Measurements from ENCODE around the gene SMIM41. TPM values are rescaled to one million over a fixed set of nuclear protein-coding genes. Genes with fewer than 3 reads are reported as not detected.

The SMIM41 gene
- polyA plus RNA-seq, 2 donors, result 0.18 to 0.22 TPM

GRCh38 chr12:52084491-52085231, 5.2 kb downstream of the SMIM41 start:
- Histone ChIP-seq H3K9me3 (ENCODE audit: control insufficient read depth in 2 of 2, insufficient read depth in 1 of 2, low read depth in 1 of 2, low read length in 1 of 2) (no peaks in the 10 kb centered on the region), H3K4me1 (ENCODE audit: control insufficient read depth in 2 of 2, insufficient read depth in 2 of 2, low read length in 1 of 2) (peaks cover 0 to 2% of the 10 kb centered on the region in 2 donors), H3K36me3 (ENCODE audit: control insufficient read depth in 2 of 2, insufficient read depth in 2 of 2, low read length in 1 of 2) (peaks cover 0 to under 1% of the 10 kb centered on the region in 2 donors), H3K4me3 (ENCODE audit: low read depth in 1 of 2, low read length in 2 of 2) (no peak overlapping the region), H3K27ac (ENCODE audit: low read depth in 2 of 2, low read length in 1 of 2) (no peak overlapping the region), H3K27me3 (ENCODE audit: control insufficient read depth in 1 of 2, insufficient read depth in 2 of 2, low read length in 2 of 2) (no peaks in the 10 kb centered on the region)
- 86 to 87% methylated on average over 9 of the region's 9 CpGs for WGBS, 2 donors

GRCh38 chr12:52085682-52086180, 6.2 kb downstream of the SMIM41 start:
- Histone ChIP-seq H3K27ac (ENCODE audit: low read depth in 2 of 2, low read length in 1 of 2) (no peak overlapping the region), H3K4me1 (ENCODE audit: control insufficient read depth in 2 of 2, insufficient read depth in 2 of 2, low read length in 1 of 2) (peaks cover 0 to 2% of the 10 kb centered on the region in 2 donors), H3K9me3 (ENCODE audit: control insufficient read depth in 2 of 2, insufficient read depth in 1 of 2, low read depth in 1 of 2, low read length in 1 of 2) (no peaks in the 10 kb centered on the region), H3K27me3 (ENCODE audit: control insufficient read depth in 1 of 2, insufficient read depth in 2 of 2, low read length in 2 of 2) (no peaks in the 10 kb centered on the region), H3K4me3 (ENCODE audit: low read depth in 1 of 2, low read length in 2 of 2) (no peak overlapping the region), H3K36me3 (ENCODE audit: control insufficient read depth in 2 of 2, insufficient read depth in 2 of 2, low read length in 1 of 2) (no peaks in the 10 kb centered on the region)
- WGBS, 2 donors, result 87 to 88% methylated on average over 6 of the region's 6 CpGs

DNA sequence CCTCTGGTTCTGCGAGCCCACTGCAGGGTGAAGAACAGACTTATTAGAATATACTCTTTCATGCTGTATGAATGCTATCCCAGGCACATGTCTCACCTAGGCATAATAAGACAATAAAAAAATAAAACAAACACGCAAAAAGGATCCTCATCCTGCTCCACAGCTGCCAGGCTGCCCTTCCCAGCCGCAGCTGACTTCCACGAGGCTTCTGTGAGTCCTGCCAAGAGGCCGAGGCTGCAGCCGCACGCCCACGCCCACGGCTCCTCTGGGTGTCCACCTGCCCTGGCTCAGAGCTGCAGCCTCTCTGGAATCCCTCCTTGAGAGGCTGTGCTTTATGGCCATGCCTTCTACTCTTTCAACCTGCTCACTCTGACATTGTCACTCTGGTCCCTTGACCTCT, 6.9 kb downstream of the SMIM41 start:
- Histone ChIP-seq H3K4me3 (ENCODE audit: low read depth in 1 of 2, low read length in 2 of 2) (no peak overlapping the region), H3K4me1 (ENCODE audit: control insufficient read depth in 2 of 2, insufficient read depth in 2 of 2, low read length in 1 of 2) (no peaks in the 10 kb centered on the region), H3K36me3 (ENCODE audit: control insufficient read depth in 2 of 2, insufficient read depth in 2 of 2, low read length in 1 of 2) (no peaks in the 10 kb centered on the region), H3K27ac (ENCODE audit: low read depth in 2 of 2, low read length in 1 of 2) (no peak overlapping the region), H3K27me3 (ENCODE audit: control insufficient read depth in 1 of 2, insufficient read depth in 2 of 2, low read length in 2 of 2) (no peaks in the 10 kb centered on the region), H3K9me3 (ENCODE audit: control insufficient read depth in 2 of 2, insufficient read depth in 1 of 2, low read depth in 1 of 2, low read length in 1 of 2) (no peaks in the 10 kb centered on the region)
- 41 to 50% methylated on average over 9 of the region's 9 CpGs for WGBS, 2 donors

GRCh38 chr12:52086944-52087835, 7.7 kb downstream of the SMIM41 start:
- Histone ChIP-seq H3K4me1 (ENCODE audit: control insufficient read depth in 2 of 2, insufficient read depth in 2 of 2, low read length in 1 of 2) (no peaks in the 10 kb centered on the region), H3K27me3 (ENCODE audit: control insufficient read depth in 1 of 2, insufficient read depth in 2 of 2, low read length in 2 of 2) (no peaks in the 10 kb centered on the region), H3K27ac (ENCODE audit: low read depth in 2 of 2, low read length in 1 of 2) (no peak overlapping the region), H3K4me3 (ENCODE audit: low read depth in 1 of 2, low read length in 2 of 2) (no peak overlapping the region), H3K9me3 (ENCODE audit: control insufficient read depth in 2 of 2, insufficient read depth in 1 of 2, low read depth in 1 of 2, low read length in 1 of 2) (no peaks in the 10 kb centered on the region), H3K36me3 (ENCODE audit: control insufficient read depth in 2 of 2, insufficient read depth in 2 of 2, low read length in 1 of 2) (no peaks in the 10 kb centered on the region)
- WGBS, 2 donors, result 75 to 78% methylated on average over 22 of the region's 22 CpGs

DNA sequence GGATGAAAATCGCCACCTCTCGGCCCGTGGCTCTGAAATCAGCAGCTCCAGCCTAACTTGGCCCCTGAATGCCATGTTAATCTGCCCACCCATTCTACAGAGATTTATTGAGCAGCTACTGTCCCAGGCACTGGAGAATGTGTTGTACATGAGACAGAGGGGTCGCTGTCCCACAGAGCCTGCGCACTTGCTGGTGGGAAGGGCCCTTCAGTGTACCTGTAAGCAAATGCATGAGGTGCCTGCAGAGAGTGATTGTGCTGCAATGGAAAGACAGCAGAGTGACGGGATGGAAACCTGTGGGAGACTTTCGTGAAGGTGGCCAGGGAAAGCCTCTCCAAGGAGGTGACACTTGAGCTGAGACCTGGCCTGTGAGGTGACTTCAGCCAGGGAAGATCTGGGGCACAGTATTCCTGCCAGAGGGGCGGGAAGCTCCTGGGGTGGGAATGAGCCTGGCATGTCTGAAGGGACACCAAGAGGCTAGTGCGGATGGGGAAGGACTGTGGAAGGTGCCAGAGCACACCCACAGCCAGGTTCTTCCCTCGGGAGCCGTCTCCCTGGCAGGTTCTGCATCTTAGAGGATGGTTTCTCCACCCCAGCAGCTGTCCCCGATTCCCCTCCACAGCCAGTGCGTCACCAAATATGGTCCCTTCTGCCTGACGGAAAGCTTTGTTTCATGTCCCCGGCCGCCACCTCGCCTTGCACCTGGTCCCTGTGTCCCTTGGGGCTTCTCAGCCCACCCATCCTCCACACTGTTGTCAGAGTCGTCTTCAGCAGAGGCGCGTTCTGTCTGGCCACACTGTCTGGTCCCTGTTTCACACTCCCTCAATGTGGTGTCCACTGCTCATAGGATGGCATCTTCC, 8.7 kb downstream of the SMIM41 start:
- Histone ChIP-seq H3K27me3 (ENCODE audit: control insufficient read depth in 1 of 2, insufficient read depth in 2 of 2, low read length in 2 of 2) (no peaks in the 10 kb centered on the region), H3K9me3 (ENCODE audit: control insufficient read depth in 2 of 2, insufficient read depth in 1 of 2, low read depth in 1 of 2, low read length in 1 of 2) (no peaks in the 10 kb centered on the region), H3K4me1 (ENCODE audit: control insufficient read depth in 2 of 2, insufficient read depth in 2 of 2, low read length in 1 of 2) (no peaks in the 10 kb centered on the region), H3K36me3 (ENCODE audit: control insufficient read depth in 2 of 2, insufficient read depth in 2 of 2, low read length in 1 of 2) (no peaks in the 10 kb centered on the region), H3K27ac (ENCODE audit: low read depth in 2 of 2, low read length in 1 of 2) (no peak overlapping the region), H3K4me3 (ENCODE audit: low read depth in 1 of 2, low read length in 2 of 2) (no peak overlapping the region)
- whole genome bisulfite sequencing, 2 donors, result 74 to 81% methylated on average over 20 of the region's 20 CpGs

DNA sequence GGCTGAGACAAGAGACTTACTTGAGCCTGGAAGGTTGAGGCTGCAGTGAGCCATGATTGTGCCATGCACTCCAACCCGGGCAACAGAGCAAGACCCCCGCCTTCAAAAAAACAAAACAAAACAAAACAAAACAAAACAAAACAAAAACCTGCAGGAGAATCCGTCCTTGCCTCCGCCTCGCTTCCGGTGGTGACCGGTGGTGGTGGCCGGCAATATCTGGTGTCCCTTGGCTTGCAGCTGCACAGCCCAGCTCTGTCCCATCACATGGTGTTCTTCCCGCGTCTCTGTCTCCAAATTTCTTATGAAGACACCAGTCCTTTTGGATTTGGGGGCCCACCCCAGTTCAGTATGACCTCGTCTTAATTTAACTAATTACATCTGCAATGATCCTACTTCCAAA, 10.0 kb downstream of the SMIM41 start:
- no peaks in the 10 kb centered on the region for H3K9me3 ChIP-seq (ENCODE audit: control insufficient read depth in 2 of 2, insufficient read depth in 1 of 2, low read depth in 1 of 2, low read length in 1 of 2)
- 91 to 92% methylated on average over 11 of the region's 11 CpGs for WGBS, 2 donors
- no peaks in the 10 kb centered on the region for H3K36me3 ChIP-seq (ENCODE audit: control insufficient read depth in 2 of 2, insufficient read depth in 2 of 2, low read length in 1 of 2)
- H3K27me3 ChIP-seq (ENCODE audit: control insufficient read depth in 1 of 2, insufficient read depth in 2 of 2, low read length in 2 of 2), result no peaks in the 10 kb centered on the region
- H3K4me1 ChIP-seq (ENCODE audit: control insufficient read depth in 2 of 2, insufficient read depth in 2 of 2, low read length in 1 of 2), result no peaks in the 10 kb centered on the region
- H3K27ac ChIP-seq (ENCODE audit: low read depth in 2 of 2, low read length in 1 of 2), result no peak overlapping the region
- no peak overlapping the region for H3K4me3 ChIP-seq (ENCODE audit: low read depth in 1 of 2, low read length in 2 of 2)

- Histone ChIP-seq H3K36me3 (ENCODE audit: control insufficient read depth in 2 of 2, insufficient read depth in 2 of 2, low read length in 1 of 2) (no peaks in the 10 kb centered on the region), H3K4me1 (ENCODE audit: control insufficient read depth in 2 of 2, insufficient read depth in 2 of 2, low read length in 1 of 2) (no peaks in the 10 kb centered on the region), H3K27me3 (ENCODE audit: control insufficient read depth in 1 of 2, insufficient read depth in 2 of 2, low read length in 2 of 2) (no peaks in the 10 kb centered on the region), H3K27ac (ENCODE audit: low read depth in 2 of 2, low read length in 1 of 2) (no peak overlapping the region), H3K9me3 (ENCODE audit: control insufficient read depth in 2 of 2, insufficient read depth in 1 of 2, low read depth in 1 of 2, low read length in 1 of 2) (no peaks in the 10 kb centered on the region), H3K4me3 (ENCODE audit: low read depth in 1 of 2, low read length in 2 of 2) (no peak overlapping the region)
- WGBS, 2 donors, result 71 to 78% methylated on average over 10 of the region's 10 CpGs
These were observed 10.8 kb downstream of the SMIM41 start for GRCh38 chr12:52090291-52090690.

GRCh38 chr12:52091061-52091460, 11.6 kb downstream of the SMIM41 start:
- H3K4me3 ChIP-seq (ENCODE audit: low read depth in 1 of 2, low read length in 2 of 2), result no peak overlapping the region
- H3K27me3 ChIP-seq (ENCODE audit: control insufficient read depth in 1 of 2, insufficient read depth in 2 of 2, low read length in 2 of 2), result no peaks in the 10 kb centered on the region
- 37% methylated on average over 3 of the region's 3 CpGs for WGBS, 2 donors
- H3K36me3 ChIP-seq (ENCODE audit: control insufficient read depth in 2 of 2, insufficient read depth in 2 of 2, low read length in 1 of 2), result no peaks in the 10 kb centered on the region
- no peaks in the 10 kb centered on the region for H3K4me1 ChIP-seq (ENCODE audit: control insufficient read depth in 2 of 2, insufficient read depth in 2 of 2, low read length in 1 of 2)
- H3K27ac ChIP-seq (ENCODE audit: low read depth in 2 of 2, low read length in 1 of 2), result no peak overlapping the region
- H3K9me3 ChIP-seq (ENCODE audit: control insufficient read depth in 2 of 2, insufficient read depth in 1 of 2, low read depth in 1 of 2, low read length in 1 of 2), result no peaks in the 10 kb centered on the region

DNA sequence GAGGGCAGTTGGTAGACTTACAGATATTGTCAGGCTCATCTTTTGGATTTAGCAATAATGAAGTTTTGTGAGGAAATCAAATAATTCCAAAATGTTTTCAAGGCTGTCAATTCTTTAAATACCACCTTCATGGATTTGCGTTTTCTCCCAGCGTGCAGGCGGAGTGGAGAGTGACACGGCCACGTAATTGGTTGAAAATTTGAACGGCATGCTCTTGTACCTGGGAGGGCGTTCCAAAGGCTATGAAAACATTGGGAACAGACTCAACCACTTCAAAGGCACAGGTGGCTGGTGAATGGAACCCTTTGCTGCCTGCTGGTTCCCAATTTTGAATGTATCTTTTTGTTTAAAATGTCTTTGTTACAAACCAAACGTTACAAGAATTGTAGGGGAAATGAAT, 12.4 kb downstream of the SMIM41 start:
- Histone ChIP-seq H3K27ac (ENCODE audit: low read depth in 2 of 2, low read length in 1 of 2) (no peak overlapping the region), H3K4me1 (ENCODE audit: control insufficient read depth in 2 of 2, insufficient read depth in 2 of 2, low read length in 1 of 2) (no peaks in the 10 kb centered on the region), H3K27me3 (ENCODE audit: control insufficient read depth in 1 of 2, insufficient read depth in 2 of 2, low read length in 2 of 2) (no peaks in the 10 kb centered on the region), H3K4me3 (ENCODE audit: low read depth in 1 of 2, low read length in 2 of 2) (no peak overlapping the region), H3K36me3 (ENCODE audit: control insufficient read depth in 2 of 2, insufficient read depth in 2 of 2, low read length in 1 of 2) (no peaks in the 10 kb centered on the region), H3K9me3 (ENCODE audit: control insufficient read depth in 2 of 2, insufficient read depth in 1 of 2, low read depth in 1 of 2, low read length in 1 of 2) (no peaks in the 10 kb centered on the region)
- 39 to 43% methylated on average over 8 of the region's 8 CpGs for WGBS, 2 donors
